ENCODE results near the gene SMIM36. TPM values are rescaled to one million over a fixed set of nuclear protein-coding genes. Genes with fewer than 3 reads are reported as not detected.
A peak's percentile ranks its signal among the peaks of the same experiment; 100 is the strongest.
"Not testable (repeated sequence)": the region's sequence is repeated elsewhere in the genome, so short reads cannot be mapped to it uniquely, and the experiment has no call there.

Gene SMIM36
- total RNA-seq, 2 experiments from 2014 or later = not detected

DNA sequence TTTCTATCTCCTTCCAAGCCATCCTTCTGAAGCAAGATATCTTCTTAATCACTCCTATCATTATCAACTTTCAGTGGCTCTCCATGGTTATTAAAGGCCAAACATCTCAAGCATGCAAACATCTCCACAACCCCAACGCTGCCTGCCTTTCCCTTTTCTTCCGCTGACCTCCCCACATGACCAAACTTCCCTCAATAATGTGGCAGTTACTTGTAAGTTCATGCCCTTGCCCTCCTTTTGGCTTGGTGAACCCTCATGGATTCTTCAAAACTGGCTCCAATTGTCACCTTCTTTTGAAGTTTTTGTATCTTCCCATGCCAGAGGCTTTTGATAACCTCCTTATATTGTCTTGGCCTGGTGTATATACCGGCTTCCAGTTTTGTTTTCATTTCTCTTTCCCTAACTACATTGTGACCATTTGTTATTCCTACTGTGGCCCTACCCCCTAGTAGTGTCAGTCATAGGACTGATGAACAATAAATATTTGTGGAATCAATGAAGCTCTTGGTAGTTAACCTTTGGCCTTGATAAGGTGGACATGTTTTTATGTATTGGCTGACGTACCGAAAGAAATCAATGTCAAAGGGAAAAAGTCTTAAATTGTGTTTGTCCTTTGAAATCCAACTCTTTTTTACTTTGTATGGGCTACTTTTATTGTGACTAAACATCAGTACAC, 19.9 kb upstream of the SMIM36 start:
- no peaks in the 10 kb centered on the region for H3K36me3 Mint-ChIP-seq (ENCODE audit: low read depth)
- no peaks in the 10 kb centered on the region for H3K4me1 Mint-ChIP-seq
- H3K9me3 Mint-ChIP-seq (ENCODE audit: low read depth) = no peaks in the 10 kb centered on the region
- no peak overlapping the region for H3K4me3 Mint-ChIP-seq
- no peak overlapping the region for H3K27ac Mint-ChIP-seq
- CTCF ChIA-PET = interaction anchor here (0.6 to 4.5 kb wide), 4 partner anchors 17 to 189 kb away, joined by 3 to 27 read pairs (median 4); no protein-coding TSS in a partner anchor
- peaks cover 11% of the 10 kb centered on the region for H3K27me3 Mint-ChIP-seq
- DNase-seq (no peak), ATAC-seq (no peak)
- POLR2A ChIA-PET = no interaction called here
- intact Hi-C loops (cut with DNase I, micrococcal nuclease) = no loop called here

DNA sequence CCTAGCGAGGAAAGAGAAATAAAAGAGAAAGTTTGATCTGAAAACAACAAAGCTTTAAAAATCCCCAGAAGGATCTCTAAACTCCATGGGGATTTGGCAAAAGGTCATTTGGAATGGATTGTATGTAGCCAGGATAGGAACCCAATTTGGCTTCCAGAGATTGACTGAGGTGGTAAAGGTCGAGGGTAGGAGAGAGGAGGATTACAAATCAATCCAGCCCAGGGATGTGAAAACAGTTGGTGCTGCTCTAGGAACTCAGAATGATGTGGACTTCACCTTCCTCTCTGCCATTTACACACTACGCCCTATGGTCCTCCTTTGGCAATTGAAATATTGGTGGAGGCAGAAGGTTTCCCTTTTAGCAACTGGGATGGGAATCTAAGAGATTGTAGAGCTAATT, 18.8 kb upstream of the SMIM36 start:
- DNase-seq = no peak
- Mint-ChIP-seq H3K27ac (no peak overlapping the region), H3K36me3 (ENCODE audit: low read depth) (no peaks in the 10 kb centered on the region), H3K27me3 (peaks cover 11% of the 10 kb centered on the region), H3K4me1 (no peaks in the 10 kb centered on the region), H3K4me3 (no peak overlapping the region), H3K9me3 (ENCODE audit: low read depth) (no peaks in the 10 kb centered on the region)
- ATAC-seq = no peak
- ChIA-PET CTCF (interaction anchor here (0.7 to 7.9 kb wide), 5 partner anchors 73 to 242 kb away, joined by 3 to 158 read pairs (median 4); no protein-coding TSS in a partner anchor), POLR2A (interaction anchor here (0.6 kb wide), 1 partner anchor 297 kb away, joined by 4 read pairs; no protein-coding TSS in a partner anchor)
- intact Hi-C loops (cut with DNase I, micrococcal nuclease) = no loop called here

DNA sequence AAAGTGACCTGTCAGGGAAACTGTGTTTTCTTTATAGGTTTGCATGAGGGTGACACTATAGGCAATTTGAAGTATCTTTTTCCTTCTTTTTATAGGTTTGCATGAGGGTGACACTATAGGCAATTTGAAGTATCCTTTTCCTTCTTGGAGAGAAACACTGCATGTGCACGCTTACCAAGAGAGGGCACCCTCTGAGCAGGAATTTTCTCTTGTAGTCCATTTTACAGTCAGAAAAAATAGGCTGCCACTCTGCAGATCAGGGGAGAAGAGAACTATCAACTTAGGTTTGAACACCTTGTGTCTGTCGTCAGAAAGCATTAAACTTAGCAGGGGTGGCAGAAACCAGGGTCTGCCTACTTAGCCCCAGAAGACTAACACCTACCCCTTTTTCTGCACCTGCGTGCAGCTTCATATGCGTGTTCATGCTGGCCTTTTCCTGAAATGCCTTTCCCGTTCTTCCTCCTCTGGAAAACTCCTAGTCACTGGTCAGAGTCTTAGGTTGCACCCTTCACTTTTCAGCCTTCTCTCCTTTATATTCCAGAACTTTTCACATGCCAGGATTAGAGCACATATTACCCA, 16.4 kb upstream of the SMIM36 start:
- Mint-ChIP-seq H3K4me1 (peaks cover 5% of the 10 kb centered on the region), H3K27ac (no peak overlapping the region), H3K27me3 (peaks cover 20% of the 10 kb centered on the region), H3K4me3 (no peak overlapping the region), H3K36me3 (ENCODE audit: low read depth) (no peaks in the 10 kb centered on the region), H3K9me3 (ENCODE audit: low read depth) (no peaks in the 10 kb centered on the region)
- CTCF ChIA-PET = interaction anchor here (1.2 to 7.9 kb wide), 21 partner anchors 9 to 243 kb away, joined by 3 to 158 read pairs (median 5); no protein-coding TSS in a partner anchor
- intact Hi-C loops (cut with DNase I, micrococcal nuclease) = loop anchor here (1.0 to 5.0 kb wide), 3 partner anchors 58 to 297 kb away; no protein-coding TSS in a partner anchor
- POLR2A ChIA-PET = no interaction called here
- peak; percentile 48 for DNase-seq
- ATAC-seq = no peak

- ChIA-PET POLR2A (no interaction called here), CTCF (interaction anchor here (0.6 to 7.9 kb wide), 14 partner anchors 9 to 248 kb away, joined by 3 to 158 read pairs (median 4); partner anchors contain the start of gene SMIM36)
- DNase-seq (no peak), ATAC-seq (peak; percentile 57)
- intact Hi-C loops (cut with DNase I, micrococcal nuclease) = loop anchor here in 1 of 2 experiments (1.0 to 5.0 kb wide), 2 partner anchors 56 to 213 kb away; no protein-coding TSS in a partner anchor
- no peak overlapping the region for H3K27ac Mint-ChIP-seq
- H3K36me3 Mint-ChIP-seq (ENCODE audit: low read depth) = no peaks in the 10 kb centered on the region
- peaks cover 5% of the 10 kb centered on the region for H3K4me1 Mint-ChIP-seq
- no peaks in the 10 kb centered on the region for H3K9me3 Mint-ChIP-seq (ENCODE audit: low read depth)
- peaks cover 26% of the 10 kb centered on the region for H3K27me3 Mint-ChIP-seq
- H3K4me3 Mint-ChIP-seq = no peak overlapping the region
These were observed 13.4 kb upstream of the SMIM36 start for GRCh38 chr17:55524440-55525220.

DNA sequence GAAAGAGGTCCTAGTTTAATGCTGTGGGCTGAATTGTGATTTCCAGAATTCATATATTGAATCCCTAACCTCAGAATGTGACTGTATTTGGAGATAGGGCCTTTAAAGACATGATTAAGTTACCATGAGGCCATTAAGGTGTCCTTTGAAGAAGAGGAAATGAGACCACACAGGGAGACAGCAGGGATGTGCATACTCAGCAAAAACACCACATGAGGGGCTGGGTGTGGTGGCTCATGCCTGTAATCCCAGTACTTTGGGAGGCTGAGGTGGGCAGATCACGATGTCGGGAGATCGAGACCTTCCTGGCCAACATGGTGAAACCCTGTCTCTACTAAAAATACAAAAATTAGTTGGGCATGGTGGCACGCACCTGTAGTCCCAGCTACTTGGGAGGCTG, 11.8 kb upstream of the SMIM36 start:
- peaks cover 25% of the 10 kb centered on the region for H3K27me3 Mint-ChIP-seq
- CTCF ChIA-PET = interaction anchor here (0.7 to 7.9 kb wide), 6 partner anchors 9 to 482 kb away, joined by 3 to 158 read pairs (median 6); no protein-coding TSS in a partner anchor
- H3K27ac Mint-ChIP-seq; H3K4me1 Mint-ChIP-seq; ATAC-seq; intact Hi-C loops (cut with DNase I, micrococcal nuclease); POLR2A ChIA-PET; H3K9me3 Mint-ChIP-seq (ENCODE audit: low read depth); DNase-seq; H3K4me3 Mint-ChIP-seq; H3K36me3 Mint-ChIP-seq (ENCODE audit: low read depth): not testable (repeated sequence)

GRCh38 chr17:55521186-55521585, 9.9 kb upstream of the SMIM36 start:
- intact Hi-C loops (cut with DNase I, micrococcal nuclease) = no loop called here
- no peak overlapping the region for H3K27ac Mint-ChIP-seq
- H3K4me1 Mint-ChIP-seq = peaks cover 5% of the 10 kb centered on the region
- no peaks in the 10 kb centered on the region for H3K36me3 Mint-ChIP-seq (ENCODE audit: low read depth)
- ChIA-PET POLR2A (no interaction called here), CTCF (interaction anchor here (0.9 to 2.1 kb wide), 4 partner anchors 31 to 302 kb away, joined by 3 to 10 read pairs (median 3); no protein-coding TSS in a partner anchor)
- ATAC-seq (no peak), DNase-seq (no peak)
- H3K9me3 Mint-ChIP-seq (ENCODE audit: low read depth) = no peaks in the 10 kb centered on the region
- H3K27me3 Mint-ChIP-seq = peaks cover 21% of the 10 kb centered on the region
- no peak overlapping the region for H3K4me3 Mint-ChIP-seq

DNA sequence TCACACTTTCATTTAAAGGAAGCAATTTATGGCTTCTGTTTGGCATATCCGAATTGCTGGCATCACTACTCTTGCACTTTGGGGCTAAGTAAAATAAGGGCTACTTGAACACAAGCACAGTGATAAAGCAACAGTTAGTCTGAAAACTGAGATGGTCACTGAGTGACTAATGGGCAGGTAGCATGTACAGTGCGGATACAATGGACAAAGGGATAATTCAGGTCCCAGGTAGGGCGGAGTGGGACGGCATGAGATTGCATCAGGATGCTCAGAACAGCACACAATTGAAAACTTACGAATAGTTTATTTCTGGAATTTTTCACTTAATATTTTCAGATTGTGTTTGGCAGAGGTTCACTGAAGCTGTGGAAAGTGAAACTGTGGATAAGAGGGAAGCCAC, 9.2 kb upstream of the SMIM36 start:
- Mint-ChIP-seq H3K4me3 (no peak overlapping the region), H3K4me1 (peaks cover 5% of the 10 kb centered on the region), H3K36me3 (ENCODE audit: low read depth) (no peaks in the 10 kb centered on the region), H3K27me3 (peaks cover 23% of the 10 kb centered on the region), H3K9me3 (ENCODE audit: low read depth) (no peaks in the 10 kb centered on the region), H3K27ac (no peak overlapping the region)
- ChIA-PET POLR2A (no interaction called here), CTCF (interaction anchor here (0.9 to 2.1 kb wide), 3 partner anchors 81 to 303 kb away, joined by 3 to 10 read pairs (median 3); no protein-coding TSS in a partner anchor)
- DNase-seq = no peak
- ATAC-seq = no peak
- intact Hi-C loops (cut with DNase I, micrococcal nuclease) = no loop called here

DNA sequence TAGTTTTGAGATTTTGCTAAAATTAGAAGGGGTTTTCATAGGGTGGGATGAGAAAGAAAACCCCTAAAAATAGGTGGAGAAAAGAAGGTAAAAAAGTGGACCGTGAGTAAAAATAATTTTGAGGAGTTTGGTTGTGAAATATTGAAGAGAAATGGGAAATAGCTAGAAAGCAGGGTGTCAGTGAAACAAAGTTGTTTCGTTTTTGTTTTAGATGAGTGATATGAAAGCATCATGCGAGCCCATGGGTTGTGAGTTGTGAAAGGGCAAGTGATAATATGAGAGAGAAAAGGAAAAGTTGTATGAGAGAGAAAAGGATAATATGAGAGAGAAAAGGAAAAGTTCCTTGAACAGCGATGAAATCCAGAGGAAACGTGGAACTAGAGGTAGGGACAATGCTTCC, 7.3 kb upstream of the SMIM36 start:
- Mint-ChIP-seq H3K27ac (no peak overlapping the region), H3K4me1 (no peaks in the 10 kb centered on the region), H3K9me3 (ENCODE audit: low read depth) (no peaks in the 10 kb centered on the region), H3K36me3 (ENCODE audit: low read depth) (no peaks in the 10 kb centered on the region), H3K27me3 (peaks cover 14% of the 10 kb centered on the region), H3K4me3 (no peak overlapping the region)
- DNase-seq = no peak
- ChIA-PET POLR2A (no interaction called here), CTCF (no interaction called here)
- no peak for ATAC-seq
- intact Hi-C loops (cut with DNase I, micrococcal nuclease) = no loop called here

GRCh38 chr17:55513885-55514590, 2.8 kb upstream of the SMIM36 start:
- H3K9me3 Mint-ChIP-seq (ENCODE audit: low read depth) = no peaks in the 10 kb centered on the region
- ChIA-PET CTCF (interaction anchor here (0.7 to 1.7 kb wide), 19 partner anchors 9 to 535 kb away, joined by 3 to 9 read pairs (median 5); no protein-coding TSS in a partner anchor), POLR2A (no interaction called here)
- H3K27ac Mint-ChIP-seq = no peak overlapping the region
- intact Hi-C loops (cut with DNase I, micrococcal nuclease) = loop anchor here (1.0 to 5.0 kb wide), 5 partner anchors 92 to 522 kb away; partner anchors contain the start of gene MMD (in 1 of the 2)
- peaks cover 2% of the 10 kb centered on the region for H3K27me3 Mint-ChIP-seq
- no peaks in the 10 kb centered on the region for H3K4me1 Mint-ChIP-seq
- no peaks in the 10 kb centered on the region for H3K36me3 Mint-ChIP-seq (ENCODE audit: low read depth)
- peak; percentile 77 for DNase-seq
- H3K4me3 Mint-ChIP-seq = no peak overlapping the region
- peak; percentile 66 for ATAC-seq

DNA sequence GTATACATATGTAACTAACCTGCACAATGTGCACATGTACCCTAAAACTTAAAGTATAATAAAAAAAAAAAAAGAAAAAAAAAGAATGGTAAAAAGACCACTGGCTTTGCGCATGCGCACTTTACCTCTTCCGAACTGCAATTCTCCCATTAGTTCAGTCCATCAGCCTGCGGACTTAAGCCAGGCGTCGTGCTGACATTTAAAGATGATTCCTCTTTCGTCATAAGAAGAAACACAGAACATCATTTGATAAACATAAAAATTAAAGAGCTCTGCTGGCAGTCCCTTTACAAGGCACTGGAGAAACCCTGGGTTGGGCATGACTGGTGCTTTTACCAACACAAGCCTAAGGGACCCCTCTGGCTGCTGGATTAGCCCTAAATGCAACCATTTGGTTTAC, 3.6 kb downstream of the SMIM36 start:
- H3K4me1 Mint-ChIP-seq; DNase-seq; intact Hi-C loops (cut with DNase I, micrococcal nuclease); H3K27ac Mint-ChIP-seq; H3K4me3 Mint-ChIP-seq; ATAC-seq; H3K36me3 Mint-ChIP-seq (ENCODE audit: low read depth); POLR2A ChIA-PET; H3K9me3 Mint-ChIP-seq (ENCODE audit: low read depth); H3K27me3 Mint-ChIP-seq: not testable (repeated sequence)
- CTCF ChIA-PET = interaction anchor here (0.6 to 0.7 kb wide), 2 partner anchors 19 to 118 kb away, joined by 3 to 4 read pairs; no protein-coding TSS in a partner anchor

- H3K4me1 Mint-ChIP-seq; DNase-seq; H3K4me3 Mint-ChIP-seq; H3K36me3 Mint-ChIP-seq (ENCODE audit: low read depth); intact Hi-C loops (cut with DNase I, micrococcal nuclease); POLR2A ChIA-PET; ATAC-seq; CTCF ChIA-PET; H3K27me3 Mint-ChIP-seq; H3K27ac Mint-ChIP-seq; H3K9me3 Mint-ChIP-seq (ENCODE audit: low read depth): not testable (repeated sequence)
These were observed 9.6 kb downstream of the SMIM36 start for GRCh38 chr17:55501626-55502025.

Measured in activated CD4-positive, alpha-beta T cell treated with anti-CD3 and anti-CD28 coated beads for 36 hours (primary cell).